DND-41 (cell line): Measurements from ENCODE around the gene AMZ2.
"Not testable (repeated sequence)": the region's sequence is repeated elsewhere in the genome, so short reads cannot be mapped to it uniquely, and the experiment has no call there.

Source experiments
- ATAC-seq: fragments of 200-7000 bp; cut with Tn5 transposase; 3 replicates; pipeline ENCODE4 v1.9.1; 2021; ENCODE audit warnings: low read depth; ENCODE audit not compliant: insufficient read depth
- DNase-seq: peaks from one replicate; pipeline ENCODE4 v3.0.0-alpha.2; 2020
- H2AFZ ChIP-seq: 2 replicates; pipeline ENCODE4 v1.6.0; 2012; ENCODE audit warnings: low read depth, low read length
- H3K27ac ChIP-seq: 2 replicates; pipeline ENCODE4 v1.5.1; 2012; ENCODE audit warnings: low read length, inconsistent platforms
- H3K27me3 ChIP-seq: fragments of 200-600 bp; sonication (generic); 2 replicates; pipeline ENCODE4 v1.6.0; 2012; ENCODE audit warnings: low read length, mild to moderate bottlenecking, inconsistent platforms; ENCODE audit not compliant: insufficient read depth, poor library complexity
- H3K36me3 ChIP-seq: 2 replicates; pipeline ENCODE4 v1.5.1; 2012; ENCODE audit warnings: low read length, inconsistent platforms; ENCODE audit not compliant: insufficient read depth
- H3K4me1 ChIP-seq: 2 replicates; pipeline ENCODE4 v1.5.1; 2012; ENCODE audit warnings: mild to moderate bottlenecking, low read length; ENCODE audit not compliant: insufficient read depth
- H3K4me2 ChIP-seq: 2 replicates; pipeline ENCODE4 v1.6.0; 2012; ENCODE audit warnings: mild to moderate bottlenecking, moderate library complexity, low read length, inconsistent platforms; ENCODE audit not compliant: insufficient read depth
- H3K4me3 ChIP-seq, 2 experiments: fragments of 200-600 bp in 1 of 2; shearing (Covaris generic) in 1 of 2; 2 replicates each; pipeline ENCODE4 v1.5.1; 2012 to 2016; ENCODE audit warnings: inconsistent platforms in 2 of 2, low read length in 2 of 2, mild to moderate bottlenecking in 2 of 2, low read depth in 1 of 2, moderate library complexity in 1 of 2
- H3K79me2 ChIP-seq: 2 replicates; pipeline ENCODE4 v1.6.0; 2012; ENCODE audit warnings: low read length, inconsistent platforms; ENCODE audit not compliant: insufficient read depth
- H3K9ac ChIP-seq: 2 replicates; pipeline ENCODE4 v1.6.0; 2012; ENCODE audit warnings: low read depth, mild to moderate bottlenecking, inconsistent platforms, low read length, moderate library complexity
- H3K9me3 ChIP-seq: 2 replicates; pipeline ENCODE4 v1.5.1; 2012; ENCODE audit warnings: low read length, moderate library complexity, mild to moderate bottlenecking, inconsistent platforms; ENCODE audit not compliant: insufficient read depth, severe bottlenecking
- H4K20me1 ChIP-seq: 2 replicates; pipeline ENCODE4 v1.6.0; 2012; ENCODE audit warnings: low read length; ENCODE audit not compliant: insufficient read depth
- EZH2 ChIP-seq: IDR thresholded peaks from 3 replicates; pipeline ENCODE4 v1.6.1; 2012; ENCODE audit warnings: borderline replicate concordance, low read depth, mild to moderate bottlenecking, moderate library complexity, low read length, inconsistent platforms; ENCODE audit not compliant: severe bottlenecking
- TF ChIP-seq, protein P1 (sequence below): IDR thresholded peaks from 2 replicates; pipeline ENCODE4 v1.5.1; 2012; ENCODE audit warnings: borderline replicate concordance, low read length, moderate library complexity, mild to moderate bottlenecking; ENCODE audit not compliant: poor library complexity, severe bottlenecking; ENCODE audit errors: extremely low read depth

The AMZ2 gene

DNA sequence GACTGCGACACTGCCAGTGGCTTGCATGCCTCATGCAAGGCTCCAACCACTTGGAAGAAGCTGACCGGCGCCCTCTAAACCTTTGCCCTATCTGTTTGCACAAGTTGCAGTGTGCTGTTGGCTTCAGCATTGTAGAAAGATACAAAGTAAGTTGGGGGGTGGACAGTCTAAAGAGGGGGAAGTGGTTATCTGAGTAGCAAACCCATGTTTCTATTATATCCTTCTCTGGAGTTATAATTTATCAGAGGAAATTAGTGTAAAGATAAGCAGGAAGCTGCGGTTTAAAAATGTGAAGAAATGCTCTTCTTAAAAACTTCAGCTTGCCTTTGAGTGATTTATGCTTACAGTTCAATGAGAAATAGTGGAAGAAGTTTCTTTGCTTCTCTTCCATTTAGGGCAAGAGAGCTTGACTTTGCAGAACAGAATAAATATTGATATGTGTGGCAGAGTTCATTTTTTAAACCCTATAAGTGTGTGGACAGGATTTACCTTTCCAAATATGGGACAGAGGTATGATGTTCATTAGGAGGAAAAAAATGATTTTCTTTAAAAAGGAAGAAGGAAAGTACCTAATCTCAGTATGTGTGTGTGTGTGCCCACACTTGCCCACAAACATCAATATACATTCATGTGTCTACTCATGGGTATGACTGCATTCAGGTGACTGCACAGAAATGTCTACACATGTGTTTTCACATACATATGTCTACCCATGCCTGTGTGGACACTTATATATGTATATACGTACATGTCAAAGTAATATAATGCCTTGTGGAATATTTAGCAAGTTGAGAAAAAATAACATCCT lies 8.1 kb downstream of the AMZ2 start:
- no peaks in the 10 kb centered on the region for H4K20me1 ChIP-seq
- no peaks in the 10 kb centered on the region for H3K9me3 ChIP-seq
- ATAC-seq = peak; percentile 15
- H3K4me3 ChIP-seq = no peak overlapping the region
- H3K4me1 ChIP-seq = peaks cover 92% of the 10 kb centered on the region
- H3K4me2 ChIP-seq = peak overlapping the region; percentile 26
- peak overlapping the region; percentile 20 for H3K9ac ChIP-seq
- no peaks in the 10 kb centered on the region for H3K27me3 ChIP-seq
- H2AFZ ChIP-seq = no peak overlapping the region
- TF ChIP-seq EZH2 = no peak
- TF ChIP-seq, protein P1, sequence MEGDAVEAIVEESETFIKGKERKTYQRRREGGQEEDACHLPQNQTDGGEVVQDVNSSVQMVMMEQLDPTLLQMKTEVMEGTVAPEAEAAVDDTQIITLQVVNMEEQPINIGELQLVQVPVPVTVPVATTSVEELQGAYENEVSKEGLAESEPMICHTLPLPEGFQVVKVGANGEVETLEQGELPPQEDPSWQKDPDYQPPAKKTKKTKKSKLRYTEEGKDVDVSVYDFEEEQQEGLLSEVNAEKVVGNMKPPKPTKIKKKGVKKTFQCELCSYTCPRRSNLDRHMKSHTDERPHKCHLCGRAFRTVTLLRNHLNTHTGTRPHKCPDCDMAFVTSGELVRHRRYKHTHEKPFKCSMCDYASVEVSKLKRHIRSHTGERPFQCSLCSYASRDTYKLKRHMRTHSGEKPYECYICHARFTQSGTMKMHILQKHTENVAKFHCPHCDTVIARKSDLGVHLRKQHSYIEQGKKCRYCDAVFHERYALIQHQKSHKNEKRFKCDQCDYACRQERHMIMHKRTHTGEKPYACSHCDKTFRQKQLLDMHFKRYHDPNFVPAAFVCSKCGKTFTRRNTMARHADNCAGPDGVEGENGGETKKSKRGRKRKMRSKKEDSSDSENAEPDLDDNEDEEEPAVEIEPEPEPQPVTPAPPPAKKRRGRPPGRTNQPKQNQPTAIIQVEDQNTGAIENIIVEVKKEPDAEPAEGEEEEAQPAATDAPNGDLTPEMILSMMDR = no peak
- peaks cover 3% of the 10 kb centered on the region for H3K79me2 ChIP-seq
- H3K27ac ChIP-seq = peak overlapping the region; percentile 80
- DNase-seq = no peak
- H3K36me3 ChIP-seq = peaks cover 26% of the 10 kb centered on the region

DNA sequence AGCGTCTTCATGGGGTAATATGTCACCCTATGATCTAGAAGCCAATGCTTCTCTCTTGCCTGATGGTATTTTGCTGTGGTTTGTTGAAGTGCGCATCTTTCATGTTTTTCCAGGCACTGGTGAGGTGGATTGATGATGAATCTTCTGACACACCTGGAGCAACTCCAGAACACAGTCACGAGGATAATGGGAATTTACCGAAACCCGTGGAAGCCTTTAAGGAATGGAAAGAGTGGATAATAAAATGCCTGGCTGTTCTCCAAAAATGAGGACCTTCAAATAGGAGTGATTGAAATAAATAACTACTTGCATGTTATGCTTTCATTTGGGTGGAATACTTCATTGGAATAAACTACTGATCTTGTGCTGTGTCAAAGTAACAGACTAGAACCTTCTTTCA lies 8.9 kb downstream of the AMZ2 start:
- Histone ChIP-seq H3K36me3 (peaks cover 23% of the 10 kb centered on the region), H3K27ac (peak overlapping the region; percentile 80), H3K4me1 (peaks cover 93% of the 10 kb centered on the region), H3K4me2 (peak overlapping the region; percentile 26; the same call in 1 of the 2 replicates), H3K9ac (0 out of 2 replicates have a peak overlapping the region, but pooled peaks have one; percentile 16)
- H3K9me3 ChIP-seq, H2AFZ ChIP-seq, H4K20me1 ChIP-seq, H3K79me2 ChIP-seq, H3K27me3 ChIP-seq, ATAC-seq, DNase-seq, H3K4me3 ChIP-seq: not testable (repeated sequence)

DNA sequence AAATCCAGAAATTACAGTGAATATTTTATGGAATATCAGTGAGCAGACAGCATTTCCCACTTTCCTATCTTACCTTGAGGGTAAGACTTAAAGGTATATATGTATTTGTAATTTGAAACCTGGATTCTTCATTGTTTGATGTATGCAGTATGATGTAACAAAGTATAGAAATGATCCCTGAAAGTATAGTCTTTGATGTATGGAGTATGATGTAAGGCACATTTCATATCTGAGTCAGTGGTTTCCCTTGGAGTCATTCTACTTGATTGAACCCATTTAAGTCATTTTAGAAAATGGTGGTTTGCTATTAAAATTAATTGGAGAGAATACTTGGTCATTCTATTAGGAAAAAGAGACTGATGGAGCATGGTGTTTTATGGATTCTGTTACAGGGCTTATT lies 10.1 kb downstream of the AMZ2 start:
- no peaks in the 10 kb centered on the region for H4K20me1 ChIP-seq
- peaks cover 23% of the 10 kb centered on the region for H3K36me3 ChIP-seq
- no peak for DNase-seq
- peaks cover 83% of the 10 kb centered on the region for H3K4me1 ChIP-seq
- H3K27ac ChIP-seq = peak overlapping the region; percentile 93
- H3K4me2 ChIP-seq = no peak overlapping the region
- H3K27me3 ChIP-seq = no peaks in the 10 kb centered on the region
- no peak overlapping the region for H3K9ac ChIP-seq
- no peak overlapping the region for H2AFZ ChIP-seq
- TF ChIP-seq, protein P1 = no peak
- ATAC-seq = no peak
- no peaks in the 10 kb centered on the region for H3K9me3 ChIP-seq
- peaks cover 3% of the 10 kb centered on the region for H3K79me2 ChIP-seq
- H3K4me3 ChIP-seq = no peak overlapping the region

DNA sequence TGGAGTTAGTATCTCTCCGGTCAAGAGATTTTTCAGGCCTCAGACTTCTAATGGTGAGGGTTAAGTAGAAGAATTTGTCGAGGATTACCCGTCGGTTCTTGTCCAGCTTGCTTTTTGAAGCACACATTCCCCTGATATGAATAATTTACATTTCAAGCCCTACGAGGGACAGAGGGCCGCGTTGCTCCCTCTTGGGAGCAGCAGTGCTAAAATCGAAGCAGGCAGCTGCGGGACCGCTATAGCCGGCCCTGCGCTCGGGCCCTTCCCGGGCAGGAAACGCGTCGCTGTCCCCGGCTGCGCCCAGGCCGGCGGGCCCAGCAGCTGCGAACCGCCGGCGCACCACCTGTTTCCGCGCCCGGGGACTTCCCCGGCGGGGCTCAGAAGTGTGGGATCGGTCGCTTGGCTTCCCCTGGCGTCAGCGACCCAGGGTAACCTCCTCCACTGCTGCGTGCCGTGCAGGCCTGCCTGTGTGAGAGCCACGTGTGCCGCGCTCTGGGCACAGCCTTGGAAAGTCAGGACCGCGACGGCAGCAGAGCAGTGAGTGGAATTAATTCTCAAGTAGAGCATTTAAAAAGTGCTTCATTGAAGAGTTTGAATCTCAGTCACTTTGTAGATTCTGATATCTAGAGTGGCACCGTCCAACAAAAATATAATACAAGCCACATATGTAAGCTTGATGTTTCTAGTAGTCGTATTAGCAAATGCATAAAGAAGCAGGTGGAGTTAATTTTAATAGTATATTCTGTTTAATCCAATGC lies 11.2 kb downstream of the AMZ2 start:
- H3K27ac ChIP-seq = peak overlapping the region; percentile 93
- H3K27me3 ChIP-seq, H3K79me2 ChIP-seq, H3K9me3 ChIP-seq, H4K20me1 ChIP-seq: not testable (repeated sequence)
- DNase-seq (peak; percentile 90), ATAC-seq (peak; percentile 91)
- 0 out of 4 replicates have a peak overlapping the region, but pooled peaks of 1 of the 2 experiments have one; percentile 35 for H3K4me3 ChIP-seq
- H3K4me2 ChIP-seq = peak overlapping the region; percentile 27
- H3K36me3 ChIP-seq = peaks cover 18% of the 10 kb centered on the region
- H3K9ac ChIP-seq = peak overlapping the region; percentile 45
- H3K4me1 ChIP-seq = peaks cover 83% of the 10 kb centered on the region
- peak overlapping the region; percentile 54; the same call in 1 of the 2 replicates for H2AFZ ChIP-seq

DNA sequence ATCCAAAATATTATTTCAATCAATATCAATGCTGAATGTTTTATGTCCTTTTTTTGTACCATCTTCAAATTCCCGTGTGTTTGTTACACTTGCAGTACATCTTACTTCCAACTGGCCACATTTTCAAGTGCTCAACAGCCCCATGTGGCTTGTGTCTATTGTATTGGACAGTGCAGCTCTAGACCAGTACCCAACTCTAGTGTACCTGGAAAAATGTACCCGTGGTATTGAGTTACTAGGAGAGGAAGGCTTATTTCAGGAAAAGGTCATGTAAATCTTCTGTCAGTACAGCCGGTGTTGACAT lies 11.8 kb downstream of the AMZ2 start:
- peak overlapping the region; percentile 24 for H3K9ac ChIP-seq
- H3K9me3 ChIP-seq, H4K20me1 ChIP-seq, H2AFZ ChIP-seq, DNase-seq, ATAC-seq, H3K27me3 ChIP-seq, H3K79me2 ChIP-seq: not testable (repeated sequence)
- peaks cover 79% of the 10 kb centered on the region for H3K4me1 ChIP-seq
- H3K27ac ChIP-seq = peak overlapping the region; percentile 64
- H3K36me3 ChIP-seq = peaks cover 13% of the 10 kb centered on the region; the same call in 1 of the 2 replicates
- H3K4me3 ChIP-seq = 0 out of 4 replicates have a peak overlapping the region, but pooled peaks of 1 of the 2 experiments have one; percentile 35
- peak overlapping the region; percentile 27 for H3K4me2 ChIP-seq
